HG02885 (cell line): Measurements from ENCODE around the gene SNRPA.
"Not testable (repeated sequence)": the region's sequence is repeated elsewhere in the genome, so short reads cannot be mapped to it uniquely, and the experiment has no call there.

Experiments used
- ATAC-seq: cut with Tn5 transposase; IDR thresholded peaks from one replicate; pipeline ENCODE4 v1.9.1; 2021; ENCODE audit warnings: mild to moderate bottlenecking; ENCODE audit not compliant: unreplicated experiment, poor library complexity

SNRPA gene

GRCh38 chr19:40774916-40775631 lies 24.1 kb downstream of the SNRPA start, which contains the start of gene MIA:
Gene MIA, plus strand, starts transcription at chr19:40775521. Its CDS starts 22 bp downstream, at chr19:40775543.
- ATAC-seq, result no peak

GRCh38 chr19:40775632-40776022 lies 24.6 kb downstream of the SNRPA start:
- no peak for ATAC-seq

- ATAC-seq, result no peak
Measured at GRCh38 chr19:40776364-40776763, 25.4 kb downstream of the SNRPA start.

GRCh38 chr19:40776932-40777644 lies 26.1 kb downstream of the SNRPA start:
- peak; percentile 63 for ATAC-seq

- no peak for ATAC-seq
Measured at GRCh38 chr19:40777645-40777936, 26.6 kb downstream of the SNRPA start.

- peak; percentile 66 for ATAC-seq
Measured at GRCh38 chr19:40777937-40778705, 27.1 kb downstream of the SNRPA start, which contains the start of gene RAB4B. Gene RAB4B, plus strand, starts transcription at chr19:40778247. Its CDS starts 129 bp downstream, at chr19:40778376.

- ATAC-seq, result no peak
Measured at GRCh38 chr19:40778706-40779284, 27.8 kb downstream of the SNRPA start.

GRCh38 chr19:40780582-40780981 lies 29.6 kb downstream of the SNRPA start:
- ATAC-seq, result no peak

- no peak for ATAC-seq
Measured at GRCh38 chr19:40781140-40781539, 30.1 kb downstream of the SNRPA start.

- no peak for ATAC-seq
Measured at GRCh38 chr19:40783711-40784110, 32.7 kb downstream of the SNRPA start.

GRCh38 chr19:40784146-40784545 lies 33.1 kb downstream of the SNRPA start:
- not testable (repeated sequence) for ATAC-seq

GRCh38 chr19:40785526-40785925 lies 34.5 kb downstream of the SNRPA start:
- ATAC-seq, result no peak

GRCh38 chr19:40786060-40787037 lies 35.3 kb downstream of the SNRPA start:
- no peak for ATAC-seq

- ATAC-seq, result no peak
Measured at GRCh38 chr19:40791349-40791748, 40.3 kb downstream of the SNRPA start.

GRCh38 chr19:40791996-40792395 lies 41.0 kb downstream of the SNRPA start:
- ATAC-seq, result no peak

- ATAC-seq, result no peak
Measured at GRCh38 chr19:40797166-40797962, 46.4 kb downstream of the SNRPA start.

GRCh38 chr19:40797963-40798682 lies 47.1 kb downstream of the SNRPA start:
- peak; percentile 19 for ATAC-seq
